ENCODE results near the gene CREB5.
A peak's percentile ranks its signal among the peaks of the same experiment; 100 is the strongest.

The CREB5 gene

GRCh38 chr7:28725045-28725642 is 312.8 kb downstream of the CREB5 start:
- no peak for DNase-seq

GRCh38 chr7:28725911-28726310 is 313.6 kb downstream of the CREB5 start:
- no peak for DNase-seq

- no peak for DNase-seq
Measured at GRCh38 chr7:28726555-28726954, 314.2 kb downstream of the CREB5 start.

GRCh38 chr7:28729281-28729680 is 317.0 kb downstream of the CREB5 start:
- no peak for DNase-seq

GRCh38 chr7:28729727-28730126 is 317.4 kb downstream of the CREB5 start:
- DNase-seq = no peak

GRCh38 chr7:28731092-28731658 is 318.9 kb downstream of the CREB5 start:
- DNase-seq = no peak

GRCh38 chr7:28732071-28732869 is 320.0 kb downstream of the CREB5 start:
- no peak for DNase-seq

GRCh38 chr7:28733035-28733434 is 320.7 kb downstream of the CREB5 start:
- DNase-seq = no peak

GRCh38 chr7:28738412-28738811 is 326.1 kb downstream of the CREB5 start:
- no peak for DNase-seq

- DNase-seq = peak; percentile 9
Measured at GRCh38 chr7:28739128-28739527, 326.8 kb downstream of the CREB5 start.

GRCh38 chr7:28739826-28740225 is 327.5 kb downstream of the CREB5 start:
- no peak for DNase-seq

GRCh38 chr7:28744951-28745350 is 332.6 kb downstream of the CREB5 start:
- DNase-seq = no peak

- no peak for DNase-seq
Measured at GRCh38 chr7:28745351-28745750, 333.0 kb downstream of the CREB5 start.

- DNase-seq = no peak
Measured at GRCh38 chr7:28747404-28747803, 335.1 kb downstream of the CREB5 start.

- no peak for DNase-seq
Measured at GRCh38 chr7:28747854-28748253, 335.5 kb downstream of the CREB5 start.

- DNase-seq = no peak
Measured at GRCh38 chr7:28748346-28748745, 336.0 kb downstream of the CREB5 start.

GRCh38 chr7:28748933-28749584 is 336.7 kb downstream of the CREB5 start:
- peak; percentile 18 for DNase-seq

GRCh38 chr7:28749638-28750037 is 337.3 kb downstream of the CREB5 start:
- no peak for DNase-seq

- no peak for DNase-seq
Measured at GRCh38 chr7:28750981-28751380, 338.7 kb downstream of the CREB5 start.

GRCh38 chr7:28753613-28754012 is 341.3 kb downstream of the CREB5 start:
- no peak for DNase-seq

GRCh38 chr7:28754027-28754426 is 341.7 kb downstream of the CREB5 start:
- no peak for DNase-seq

- DNase-seq = no peak
Measured at GRCh38 chr7:28754447-28754846, 342.1 kb downstream of the CREB5 start.

- DNase-seq = no peak
Measured at GRCh38 chr7:28755255-28755654, 342.9 kb downstream of the CREB5 start.

- DNase-seq = no peak
Measured at GRCh38 chr7:28758186-28758585, 345.9 kb downstream of the CREB5 start.

All from hematopoietic multipotent progenitor cell treated with erythropoietin and hydrocortisone succinate and interleukin-3 and kit ligand, for 6 days (in vitro differentiated cells).